Measurements from ENCODE around the gene EDARADD. TPM values are rescaled to one million over a fixed set of nuclear protein-coding genes. Genes with fewer than 3 reads are reported as not detected.
"Not testable (repeated sequence)": the region's sequence is repeated elsewhere in the genome, so short reads cannot be mapped to it uniquely, and the experiment has no call there.

Gene EDARADD
- total RNA-seq, 2 experiments from 2014 or later: not detected

- intact Hi-C loops (cut with micrococcal nuclease; ENCODE audit: unreplicated experiment): loop anchor here (10.0 kb wide), 1 partner anchor 243 kb away; no protein-coding TSS in a partner anchor
- no TSS peak for BruUV-seq (replicated peaks)
- DNase-seq (ENCODE audit: low spot score): no peak
- no peaks in the 10 kb centered on the region for H3K9me2 ChIP-seq (ENCODE audit: insufficient read depth, low read length)
- H3K4me3 ChIP-seq (ENCODE audit: low read depth, low read length, poor library complexity, severe bottlenecking): no peak overlapping the region
- ChIA-PET POLR2A (no interaction called here), CTCF (ENCODE audit: unreplicated experiment) (no interaction called here)
- no peaks in the 10 kb centered on the region for H4K20me1 ChIP-seq (ENCODE audit: insufficient read depth, low read length)
- no peaks in the 10 kb centered on the region for H3K79me2 ChIP-seq (ENCODE audit: insufficient read depth, low read depth, low read length)
- no peak overlapping the region for H3K4me2 ChIP-seq (ENCODE audit: low read length)
- no peak overlapping the region for H3K27ac ChIP-seq (ENCODE audit: low read depth, low read length, poor library complexity, severe bottlenecking)
- no peaks in the 10 kb centered on the region for H3K36me3 ChIP-seq (ENCODE audit: insufficient read depth, low read length)
- no peaks in the 10 kb centered on the region for H3K9me3 ChIP-seq (ENCODE audit: low read length)
- TF ChIP-seq CTCF (conservative IDR thresholded peaks at IDR 0.05; ENCODE audit: low read length): no peak
- TF ChIP-seq EZH2phosphoT487 (IDR thresholded peaks at IDR 0.05; ENCODE audit: borderline replicate concordance, low read depth, low read length): no peak
- no peaks in the 10 kb centered on the region for H3K4me1 ChIP-seq (ENCODE audit: insufficient read depth, low read length, poor library complexity, severe bottlenecking)
- H2AFZ ChIP-seq (ENCODE audit: low read length): no peak overlapping the region
Measured at GRCh38 chr1:236348071-236348470, 46.0 kb upstream of the EDARADD start.

- intact Hi-C loops (cut with micrococcal nuclease; ENCODE audit: unreplicated experiment): no loop called here
- H2AFZ ChIP-seq (ENCODE audit: low read length): no peak overlapping the region
- no peaks in the 10 kb centered on the region for H3K9me3 ChIP-seq (ENCODE audit: low read length)
- POLR2A ChIA-PET: no interaction called here
- no peaks in the 10 kb centered on the region for H3K9me2 ChIP-seq (ENCODE audit: insufficient read depth, low read length)
- no peaks in the 10 kb centered on the region for H4K20me1 ChIP-seq (ENCODE audit: insufficient read depth, low read length)
- H3K79me2 ChIP-seq (ENCODE audit: insufficient read depth, low read depth, low read length): no peaks in the 10 kb centered on the region
- H3K4me1 ChIP-seq (ENCODE audit: insufficient read depth, low read length, poor library complexity, severe bottlenecking): no peaks in the 10 kb centered on the region
- H3K36me3 ChIP-seq (ENCODE audit: insufficient read depth, low read length): no peaks in the 10 kb centered on the region
- H3K4me3 ChIP-seq (ENCODE audit: low read depth, low read length, poor library complexity, severe bottlenecking): no peak overlapping the region
- BruUV-seq (replicated peaks): no TSS peak
- H3K4me2 ChIP-seq (ENCODE audit: low read length): no peak overlapping the region
- TF ChIP-seq CTCF (conservative IDR thresholded peaks at IDR 0.05; ENCODE audit: low read length) (no peak), EZH2phosphoT487 (IDR thresholded peaks at IDR 0.05; ENCODE audit: borderline replicate concordance, low read depth, low read length) (no peak)
- CTCF ChIA-PET (ENCODE audit: unreplicated experiment): no interaction called here
- no peak overlapping the region for H3K27ac ChIP-seq (ENCODE audit: low read depth, low read length, poor library complexity, severe bottlenecking)
- DNase-seq (ENCODE audit: low spot score): no peak
Measured at GRCh38 chr1:236350308-236350707, 43.8 kb upstream of the EDARADD start.

GRCh38 chr1:236351875-236352573 lies 42.1 kb upstream of the EDARADD start:
- ChIA-PET CTCF (ENCODE audit: unreplicated experiment) (no interaction called here), POLR2A (no interaction called here)
- H4K20me1 ChIP-seq (ENCODE audit: insufficient read depth, low read length): no peaks in the 10 kb centered on the region
- no peak overlapping the region for H3K4me3 ChIP-seq (ENCODE audit: low read depth, low read length, poor library complexity, severe bottlenecking)
- no peak for DNase-seq (ENCODE audit: low spot score)
- no peaks in the 10 kb centered on the region for H3K79me2 ChIP-seq (ENCODE audit: insufficient read depth, low read depth, low read length)
- TF ChIP-seq EZH2phosphoT487 (IDR thresholded peaks at IDR 0.05; ENCODE audit: borderline replicate concordance, low read depth, low read length) (no peak), CTCF (conservative IDR thresholded peaks at IDR 0.05; ENCODE audit: low read length) (no peak)
- H2AFZ ChIP-seq (ENCODE audit: low read length): no peak overlapping the region
- intact Hi-C loops (cut with micrococcal nuclease; ENCODE audit: unreplicated experiment): no loop called here
- H3K9me2 ChIP-seq (ENCODE audit: insufficient read depth, low read length): no peaks in the 10 kb centered on the region
- H3K4me2 ChIP-seq (ENCODE audit: low read length): no peak overlapping the region
- no peaks in the 10 kb centered on the region for H3K4me1 ChIP-seq (ENCODE audit: insufficient read depth, low read length, poor library complexity, severe bottlenecking)
- no peaks in the 10 kb centered on the region for H3K36me3 ChIP-seq (ENCODE audit: insufficient read depth, low read length)
- no peaks in the 10 kb centered on the region for H3K9me3 ChIP-seq (ENCODE audit: low read length)
- H3K27ac ChIP-seq (ENCODE audit: low read depth, low read length, poor library complexity, severe bottlenecking): no peak overlapping the region
- BruUV-seq (replicated peaks): no TSS peak

GRCh38 chr1:236352747-236353146 lies 41.3 kb upstream of the EDARADD start:
- intact Hi-C loops (cut with micrococcal nuclease; ENCODE audit: unreplicated experiment); H3K4me3 ChIP-seq (ENCODE audit: low read depth, low read length, poor library complexity, severe bottlenecking); DNase-seq (ENCODE audit: low spot score); H4K20me1 ChIP-seq (ENCODE audit: insufficient read depth, low read length); H3K4me2 ChIP-seq (ENCODE audit: low read length); H2AFZ ChIP-seq (ENCODE audit: low read length); H3K4me1 ChIP-seq (ENCODE audit: insufficient read depth, low read length, poor library complexity, severe bottlenecking); H3K79me2 ChIP-seq (ENCODE audit: insufficient read depth, low read depth, low read length); H3K9me2 ChIP-seq (ENCODE audit: insufficient read depth, low read length); H3K36me3 ChIP-seq (ENCODE audit: insufficient read depth, low read length); H3K9me3 ChIP-seq (ENCODE audit: low read length); H3K27ac ChIP-seq (ENCODE audit: low read depth, low read length, poor library complexity, severe bottlenecking); BruUV-seq (replicated peaks): not testable (repeated sequence)
- ChIA-PET POLR2A (interaction anchor here (0.6 to 1.1 kb wide), 2 partner anchors 123 to 260 kb away, joined by 3 to 5 read pairs; no protein-coding TSS in a partner anchor), CTCF (ENCODE audit: unreplicated experiment) (interaction anchor here (0.6 kb wide), 1 partner anchor 1192 kb away, joined by 3 read pairs; no protein-coding TSS in a partner anchor)
